Measurements from ENCODE around the gene TRIM26. TPM values are rescaled to one million over a fixed set of nuclear protein-coding genes. Genes with fewer than 3 reads are reported as not detected.

Gene TRIM26
- total and polyA plus RNA-seq, 2 of the 8 experiments (the other 6 are each of a cell fraction or from before 2014, with no cell fraction given) = 21.5 to 32.3 TPM

GRCh38 chr6:30172681-30173080 lies 40.5 kb downstream of the TRIM26 start:
- DNase-seq (ENCODE audit: low read depth in 1 of 2, low spot score in 2 of 2) = no peak
- no peak overlapping the region; the same call in 1 of the 2 replicates for H2AK5ac ChIP-seq (ENCODE audit: low read depth, low read length)
- no peak overlapping the region for H3K4ac ChIP-seq (replicated peaks; ENCODE audit: insufficient read length, low read depth, low read length)
- H2BK15ac ChIP-seq (ENCODE audit: low read length) = no peak overlapping the region
- no peak overlapping the region for H3K56ac ChIP-seq (replicated peaks; ENCODE audit: insufficient read length, low read depth, low read length)
- H3K18ac ChIP-seq (ENCODE audit: extremely low read depth, low read length) = no peak overlapping the region; the same call in 1 of the 2 replicates
- no peak overlapping the region for H2BK20ac ChIP-seq (ENCODE audit: low read length)
- H3K36me3 ChIP-seq (ENCODE audit: control insufficient read depth in 2 of 4, insufficient read depth in 4 of 4, low read length in 3 of 4) = no peaks in the 10 kb centered on the region
- H2BK120ac ChIP-seq (replicated peaks; ENCODE audit: low read depth, low read length) = no peak overlapping the region
- H4K20me1 ChIP-seq (replicated peaks in 1 of 2; ENCODE audit: control insufficient read depth in 1 of 2, insufficient read depth in 2 of 2, low read length in 2 of 2) = no peaks in the 10 kb centered on the region
- POLR2A ChIA-PET (ENCODE audit: partially characterized antibody) = interaction anchor here (1.2 kb wide), 1 partner anchor 34 kb away, joined by 3 read pairs; no protein-coding TSS in a partner anchor
- H4K91ac ChIP-seq (replicated peaks; ENCODE audit: insufficient read length, low read length) = no peak overlapping the region
- no peaks in the 10 kb centered on the region for H3K79me1 ChIP-seq (ENCODE audit: low read depth, low read length)
- H3K27me3 ChIP-seq (replicated peaks in 1 of 4; ENCODE audit: control insufficient read depth in 3 of 4, extremely low read depth in 1 of 4, insufficient read depth in 3 of 4, low read length in 3 of 4) = peaks cover 7 to 32% (median 26%) of the 10 kb centered on the region in 4 experiments
- peak overlapping the region; percentile 73 to 87; a peak in 2 of 4 replicates for H3K4me2 ChIP-seq (ENCODE audit: insufficient read depth in 1 of 2, low read depth in 2 of 2, low read length in 2 of 2)
- FAIRE-seq = no peak
- no peak overlapping the region for H2AFZ ChIP-seq (ENCODE audit: low read length)
- WGBS, 2 experiments (ENCODE audit: extremely low coverage in 1 of 2, insufficient coverage in 1 of 2, insufficient read length in 1 of 2, insufficient replicate concordance in 2 of 2, low coverage in 1 of 2, low lambda C conversion rate in 2 of 2, missing lambda C conversion rate in 1 of 2) = 77% methylated on average over 4 of the region's 4 CpGs; no CpG with 5 or more reads in 1 of the 2 experiments
- no peak overlapping the region for H3K14ac ChIP-seq (ENCODE audit: insufficient read length)
- no peaks in the 10 kb centered on the region for H3K79me2 ChIP-seq (ENCODE audit: control insufficient read depth in 1 of 2, insufficient read depth in 2 of 2, low read length in 2 of 2)
- no peak overlapping the region for H2BK12ac ChIP-seq (ENCODE audit: low read depth, low read length)
- no peak overlapping the region for H3K27ac ChIP-seq (ENCODE audit: low read depth, low read length)
- CTCF ChIA-PET (ENCODE audit: partially characterized antibody) = interaction anchor here (3.1 kb wide), 1 partner anchor 70 kb away, joined by 22 read pairs; no protein-coding TSS in a partner anchor
- peak overlapping the region in 2 of 4 experiments; percentile 17 to 57; a peak in 4 of 8 replicates for H3K4me3 ChIP-seq (ENCODE audit: extremely low read depth in 1 of 4, insufficient read depth in 2 of 4, low read depth in 3 of 4, low read length in 4 of 4)
- H3K4me1 ChIP-seq (replicated peaks in 1 of 4; ENCODE audit: control insufficient read depth in 3 of 4, insufficient read depth in 4 of 4, low read length in 3 of 4) = peaks cover 0 to 4% (median 3%) of the 10 kb centered on the region in 4 experiments; a peak in 4 of 7 replicates
- H3K23ac ChIP-seq (ENCODE audit: insufficient read length) = no peak overlapping the region
- peaks cover 4% of the 10 kb centered on the region; the same call in 1 of the 2 replicates for H3K23me2 ChIP-seq (ENCODE audit: low read depth, low read length)
- no peak overlapping the region for H3K9ac ChIP-seq (replicated peaks in 1 of 4; ENCODE audit: extremely low read depth in 1 of 4, low read depth in 3 of 4, low read length in 3 of 4)
- H2BK5ac ChIP-seq (ENCODE audit: low read depth, low read length) = no peak overlapping the region
- H4K8ac ChIP-seq (ENCODE audit: extremely low read depth, insufficient read depth, low read length) = no peak overlapping the region
- H3K9me3 ChIP-seq (ENCODE audit: insufficient read depth in 2 of 2, low read depth in 1 of 2, low read length in 1 of 2) = no peaks in the 10 kb centered on the region
- H4K5ac ChIP-seq (ENCODE audit: insufficient read length, low read depth, low read length) = no peak overlapping the region
- TF ChIP-seq ASH2L (IDR thresholded peaks at IDR 0.05; ENCODE audit: low read length) (no peak), CTCF (IDR thresholded peaks at IDR 0.05; ENCODE audit: control extremely low read depth in 1 of 3, insufficient read depth in 1 of 3, low read depth in 1 of 3, low read length in 3 of 3) (no peak), RNF2 (IDR thresholded peaks at IDR 0.05; ENCODE audit: borderline replicate concordance, low read depth, low read length, missing control alignments, poor library complexity, severe bottlenecking) (no peak), RXRA (IDR thresholded peaks at IDR 0.05; ENCODE audit: insufficient read depth, low read depth, low read length) (no peak), NRF1 (IDR thresholded peaks at IDR 0.05; ENCODE audit: low read depth, low read length) (no peak), ATF3 (IDR thresholded peaks at IDR 0.05; ENCODE audit: insufficient read depth, low read depth, low read length) (no peak), GABPA (IDR thresholded peaks at IDR 0.05; ENCODE audit: borderline replicate concordance, insufficient read depth, low read length) (no peak), EP300 (IDR thresholded peaks at IDR 0.05; ENCODE audit: borderline replicate concordance in 1 of 2, low read depth in 2 of 2, low read length in 2 of 2) (no peak), SIRT6 (IDR thresholded peaks at IDR 0.05; ENCODE audit: low read length) (no peak)
